ENCODE measurements around the gene SMAD3. TPM values are rescaled to one million over a fixed set of nuclear protein-coding genes. Genes with fewer than 3 reads are reported as not detected.

Gene SMAD3
- total RNA-seq, 1 experiment from 2014 or later: 89.2 TPM

DNA sequence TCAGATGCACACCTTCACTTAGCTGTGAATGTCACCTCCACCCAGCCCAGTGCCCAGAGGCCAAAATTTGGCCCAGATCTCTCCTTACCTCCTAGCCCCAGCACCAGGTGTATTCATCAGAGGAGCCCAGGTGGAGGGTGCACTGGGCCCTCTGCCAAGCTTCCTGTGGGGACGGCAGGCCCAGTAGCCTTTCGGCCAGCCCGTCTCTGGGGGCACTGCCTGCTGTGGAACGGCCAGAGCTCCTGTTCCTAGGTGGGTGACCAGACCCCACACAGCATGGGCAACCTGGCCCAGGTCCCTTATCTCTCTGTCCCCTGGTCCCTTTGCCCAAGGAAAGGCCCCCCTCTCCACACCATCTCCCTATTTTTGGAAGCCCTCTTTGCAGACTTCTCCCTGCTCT lies 121.3 kb downstream of the SMAD3 start (continued):
- no peak for TF ChIP-seq TCF7L2 (IDR thresholded peaks at IDR 0.05; ENCODE audit: borderline replicate concordance, extremely low read depth, insufficient read depth, insufficient read length)

DNA sequence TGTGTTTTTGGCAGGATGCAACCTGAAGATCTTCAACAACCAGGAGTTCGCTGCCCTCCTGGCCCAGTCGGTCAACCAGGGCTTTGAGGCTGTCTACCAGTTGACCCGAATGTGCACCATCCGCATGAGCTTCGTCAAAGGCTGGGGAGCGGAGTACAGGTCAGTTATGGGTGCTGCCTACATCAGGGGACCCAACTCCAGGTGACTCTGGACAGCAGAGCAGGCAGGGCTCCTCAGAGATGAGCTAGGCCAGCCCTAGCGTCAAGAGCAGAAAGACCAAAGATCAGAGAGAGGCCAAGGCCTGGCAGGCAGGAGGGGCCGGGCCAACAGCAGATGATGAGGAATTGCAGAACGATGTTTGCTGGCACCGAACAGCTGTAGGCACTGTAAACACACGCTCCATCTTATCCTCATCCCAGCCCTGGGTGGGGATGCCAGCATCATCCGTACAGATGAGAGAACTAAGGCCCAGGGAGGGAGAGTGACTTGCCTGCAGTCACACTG lies 122.0 kb downstream of the SMAD3 start:
- peaks cover 19 to 66% of the 10 kb centered on the region in 2 experiments for H3K36me3 ChIP-seq (ENCODE audit: control insufficient read depth in 1 of 2, insufficient read depth in 2 of 2, low read length in 2 of 2)
- no peaks in the 10 kb centered on the region for H3K9me2 ChIP-seq (ENCODE audit: insufficient read depth)
- no peak overlapping the region for H3K4me3 ChIP-seq (replicated peaks in 1 of 2; ENCODE audit: low read depth in 1 of 2, low read length in 2 of 2)
- ChIA-PET POLR2A (no interaction called here), CTCF (no interaction called here), RAD21 (ENCODE audit: low non-redundant PET in 1 of 2, low total read pairs in 2 of 2, uncharacterized antibody in 2 of 2, unreplicated experiment in 2 of 2) (no interaction called here)
- no peak for ATAC-seq
- no TSS peak for BruUV-seq (replicated peaks)
- no peaks in the 10 kb centered on the region for H3K27me3 ChIP-seq (ENCODE audit: insufficient read depth, low read length)
- intact Hi-C loops (cut with micrococcal nuclease): no loop called here
- H2AFZ ChIP-seq (ENCODE audit: low read depth, low read length, poor library complexity, severe bottlenecking): no peak overlapping the region
- H3K4me1 ChIP-seq (ENCODE audit: control insufficient read depth in 1 of 2, insufficient read depth in 2 of 2, low read length in 2 of 2): no peaks in the 10 kb centered on the region
- H3K4me2 ChIP-seq (ENCODE audit: low read length): no peak overlapping the region
- H3K9me3 ChIP-seq (ENCODE audit: control insufficient read depth in 1 of 2, insufficient read depth in 1 of 2, low read depth in 1 of 2, low read length in 2 of 2): no peaks in the 10 kb centered on the region
- H4K20me1 ChIP-seq (ENCODE audit: insufficient read depth): no peaks in the 10 kb centered on the region
- TF ChIP-seq POLR2AphosphoS5 (IDR thresholded peaks at IDR 0.05; ENCODE audit: low read depth, low read length): no peak
- no peak for TF ChIP-seq SIN3A (IDR thresholded peaks at IDR 0.05; ENCODE audit: low read depth)
- no peak for TF ChIP-seq ELF1 (IDR thresholded peaks at IDR 0.05; ENCODE audit: borderline replicate concordance, low read depth)
- TF ChIP-seq FOSL1 (IDR thresholded peaks at IDR 0.05; ENCODE audit: low read depth): no peak
- TF ChIP-seq, protein P1, sequence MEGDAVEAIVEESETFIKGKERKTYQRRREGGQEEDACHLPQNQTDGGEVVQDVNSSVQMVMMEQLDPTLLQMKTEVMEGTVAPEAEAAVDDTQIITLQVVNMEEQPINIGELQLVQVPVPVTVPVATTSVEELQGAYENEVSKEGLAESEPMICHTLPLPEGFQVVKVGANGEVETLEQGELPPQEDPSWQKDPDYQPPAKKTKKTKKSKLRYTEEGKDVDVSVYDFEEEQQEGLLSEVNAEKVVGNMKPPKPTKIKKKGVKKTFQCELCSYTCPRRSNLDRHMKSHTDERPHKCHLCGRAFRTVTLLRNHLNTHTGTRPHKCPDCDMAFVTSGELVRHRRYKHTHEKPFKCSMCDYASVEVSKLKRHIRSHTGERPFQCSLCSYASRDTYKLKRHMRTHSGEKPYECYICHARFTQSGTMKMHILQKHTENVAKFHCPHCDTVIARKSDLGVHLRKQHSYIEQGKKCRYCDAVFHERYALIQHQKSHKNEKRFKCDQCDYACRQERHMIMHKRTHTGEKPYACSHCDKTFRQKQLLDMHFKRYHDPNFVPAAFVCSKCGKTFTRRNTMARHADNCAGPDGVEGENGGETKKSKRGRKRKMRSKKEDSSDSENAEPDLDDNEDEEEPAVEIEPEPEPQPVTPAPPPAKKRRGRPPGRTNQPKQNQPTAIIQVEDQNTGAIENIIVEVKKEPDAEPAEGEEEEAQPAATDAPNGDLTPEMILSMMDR (IDR thresholded peaks at IDR 0.05 in 2 of 3, conservative IDR thresholded peaks at IDR 0.05 in 1 of 3; ENCODE audit: borderline replicate concordance in 1 of 3, insufficient read depth in 1 of 3, low read depth in 2 of 3, low read length in 2 of 3): no peak
- TF ChIP-seq, protein P2, sequence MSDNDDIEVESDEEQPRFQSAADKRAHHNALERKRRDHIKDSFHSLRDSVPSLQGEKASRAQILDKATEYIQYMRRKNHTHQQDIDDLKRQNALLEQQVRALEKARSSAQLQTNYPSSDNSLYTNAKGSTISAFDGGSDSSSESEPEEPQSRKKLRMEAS (IDR thresholded peaks at IDR 0.05): no peak
- TF ChIP-seq EZH2phosphoT487 (IDR thresholded peaks at IDR 0.05; ENCODE audit: borderline replicate concordance): no peak
- TF ChIP-seq POLR2A (IDR thresholded peaks at IDR 0.05; ENCODE audit: borderline replicate concordance, extremely low read depth, insufficient read depth, insufficient read length): no peak
- no peak for TF ChIP-seq EGR1 (IDR thresholded peaks at IDR 0.05; ENCODE audit: low read depth)
- no peak for TF ChIP-seq TCF7L2 (IDR thresholded peaks at IDR 0.05; ENCODE audit: borderline replicate concordance, extremely low read depth, insufficient read depth, insufficient read length)
- no peak for TF ChIP-seq JUND (IDR thresholded peaks at IDR 0.05)
- TF ChIP-seq YY1 (IDR thresholded peaks at IDR 0.05; ENCODE audit: extremely low read depth, insufficient replicate concordance, low read depth, low read length): no peak
- TF ChIP-seq RAD21 (IDR thresholded peaks at IDR 0.05; ENCODE audit: low read depth): no peak
- TF ChIP-seq SRF (IDR thresholded peaks at IDR 0.05; ENCODE audit: low read depth): no peak
- H3K9ac ChIP-seq (ENCODE audit: low read length): no peak overlapping the region
- H3K79me2 ChIP-seq (ENCODE audit: insufficient read depth, low read length): no peaks in the 10 kb centered on the region
- no peak overlapping the region for H3K27ac ChIP-seq (ENCODE audit: low read depth, low read length)
- DNase-seq (ENCODE audit: low read depth, low spot score): no peak
